ENCODE measurements around the gene EIF4B. TPM values are rescaled to one million over a fixed set of nuclear protein-coding genes. Genes with fewer than 3 reads are reported as not detected.

Gene EIF4B
- total RNA-seq, 1 donor from 2014 or later = 544 TPM

DNA sequence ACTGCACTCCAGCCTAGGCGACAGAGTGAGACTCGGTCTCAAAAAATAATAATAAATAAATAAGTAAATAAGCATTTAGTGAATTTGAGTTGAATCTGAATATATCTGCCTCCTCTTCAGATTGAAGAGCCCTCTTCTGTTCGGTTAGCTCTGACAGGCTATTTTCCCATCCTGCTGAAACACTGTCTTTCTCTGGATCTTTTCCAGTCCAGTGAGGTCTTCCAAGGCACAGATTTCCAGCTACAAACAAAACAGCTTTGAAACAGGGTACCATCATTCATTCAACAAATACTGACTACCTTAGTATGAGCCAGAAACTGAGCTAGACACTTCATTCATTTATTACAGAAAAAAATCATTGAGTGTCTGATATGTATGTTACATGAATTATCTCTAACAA, 80.1 kb downstream of the EIF4B start:
- H3K9me3 Mint-ChIP-seq = peaks cover 8% of the 10 kb centered on the region

DNA sequence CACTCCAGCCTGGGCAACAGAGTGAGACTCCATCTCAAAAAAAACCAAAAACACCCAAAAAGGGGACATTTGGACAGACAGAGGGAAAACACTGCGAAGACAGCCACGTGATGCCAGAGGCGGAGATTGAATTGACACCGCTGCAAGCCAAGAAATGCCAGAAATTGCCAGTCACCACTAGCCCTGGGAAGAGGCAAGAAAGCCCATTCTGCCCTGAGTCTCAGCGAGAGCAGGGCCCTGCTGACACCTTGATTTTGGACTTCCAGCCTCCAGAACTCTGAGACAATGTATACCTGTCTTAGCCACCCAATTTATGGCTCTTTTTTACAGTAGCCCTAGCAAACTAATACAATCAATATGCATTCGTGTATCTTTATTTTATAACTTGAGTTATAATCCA, 83.8 kb downstream of the EIF4B start:
- no peaks in the 10 kb centered on the region for H3K36me3 Mint-ChIP-seq
- peaks cover 9% of the 10 kb centered on the region for H3K4me1 Mint-ChIP-seq
- H3K27ac Mint-ChIP-seq = no peak overlapping the region
- H3K4me3 Mint-ChIP-seq = no peak overlapping the region
- peaks cover 3% of the 10 kb centered on the region for H3K9me3 Mint-ChIP-seq
- H3K27me3 Mint-ChIP-seq (ENCODE audit: low read depth) = no peaks in the 10 kb centered on the region
- no peak for DNase-seq (ENCODE audit: low spot score in 2 of 2, unreplicated experiment in 2 of 2)
- TF ChIP-seq, protein P1, sequence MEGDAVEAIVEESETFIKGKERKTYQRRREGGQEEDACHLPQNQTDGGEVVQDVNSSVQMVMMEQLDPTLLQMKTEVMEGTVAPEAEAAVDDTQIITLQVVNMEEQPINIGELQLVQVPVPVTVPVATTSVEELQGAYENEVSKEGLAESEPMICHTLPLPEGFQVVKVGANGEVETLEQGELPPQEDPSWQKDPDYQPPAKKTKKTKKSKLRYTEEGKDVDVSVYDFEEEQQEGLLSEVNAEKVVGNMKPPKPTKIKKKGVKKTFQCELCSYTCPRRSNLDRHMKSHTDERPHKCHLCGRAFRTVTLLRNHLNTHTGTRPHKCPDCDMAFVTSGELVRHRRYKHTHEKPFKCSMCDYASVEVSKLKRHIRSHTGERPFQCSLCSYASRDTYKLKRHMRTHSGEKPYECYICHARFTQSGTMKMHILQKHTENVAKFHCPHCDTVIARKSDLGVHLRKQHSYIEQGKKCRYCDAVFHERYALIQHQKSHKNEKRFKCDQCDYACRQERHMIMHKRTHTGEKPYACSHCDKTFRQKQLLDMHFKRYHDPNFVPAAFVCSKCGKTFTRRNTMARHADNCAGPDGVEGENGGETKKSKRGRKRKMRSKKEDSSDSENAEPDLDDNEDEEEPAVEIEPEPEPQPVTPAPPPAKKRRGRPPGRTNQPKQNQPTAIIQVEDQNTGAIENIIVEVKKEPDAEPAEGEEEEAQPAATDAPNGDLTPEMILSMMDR (IDR thresholded peaks at IDR 0.05; ENCODE audit: unreplicated experiment) = no peak

More for the DNA sequence above, 80.1 kb downstream of the EIF4B start:
- no peak overlapping the region for H3K4me3 Mint-ChIP-seq
- DNase-seq (ENCODE audit: low spot score in 2 of 2, unreplicated experiment in 2 of 2) = no peak
- H3K27me3 Mint-ChIP-seq (ENCODE audit: low read depth) = no peaks in the 10 kb centered on the region
- TF ChIP-seq, protein P1 (IDR thresholded peaks at IDR 0.05; ENCODE audit: unreplicated experiment) = no peak
- H3K27ac Mint-ChIP-seq = no peak overlapping the region
- no peaks in the 10 kb centered on the region for H3K36me3 Mint-ChIP-seq
- no peaks in the 10 kb centered on the region for H3K4me1 Mint-ChIP-seq

DNA sequence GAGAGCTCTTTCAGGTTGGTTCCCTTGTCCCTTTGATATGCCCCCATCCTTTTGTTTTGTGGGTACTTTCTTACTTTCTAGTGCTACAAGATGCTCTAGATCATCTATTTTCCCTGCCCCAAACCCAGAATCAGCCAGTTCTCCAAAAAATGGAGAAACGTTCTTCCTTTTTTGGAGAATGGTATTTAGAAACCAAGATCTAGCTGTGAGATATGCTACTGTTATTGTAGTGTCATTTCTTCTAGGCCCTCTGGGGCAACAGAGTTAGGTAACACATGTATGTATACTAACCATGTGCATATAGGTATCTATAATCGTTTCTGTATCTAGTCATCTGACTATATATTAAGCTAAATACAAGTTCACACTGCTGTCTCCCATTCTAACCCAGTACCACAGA, 84.3 kb downstream of the EIF4B start:
- Mint-ChIP-seq H3K27me3 (ENCODE audit: low read depth) (no peaks in the 10 kb centered on the region), H3K27ac (no peak overlapping the region), H3K36me3 (no peaks in the 10 kb centered on the region), H3K4me3 (no peak overlapping the region), H3K9me3 (peaks cover 2% of the 10 kb centered on the region), H3K4me1 (peaks cover 9% of the 10 kb centered on the region)
- TF ChIP-seq, protein P1 (IDR thresholded peaks at IDR 0.05; ENCODE audit: unreplicated experiment) = no peak
- no peak for DNase-seq (ENCODE audit: low spot score in 2 of 2, unreplicated experiment in 2 of 2)

DNA sequence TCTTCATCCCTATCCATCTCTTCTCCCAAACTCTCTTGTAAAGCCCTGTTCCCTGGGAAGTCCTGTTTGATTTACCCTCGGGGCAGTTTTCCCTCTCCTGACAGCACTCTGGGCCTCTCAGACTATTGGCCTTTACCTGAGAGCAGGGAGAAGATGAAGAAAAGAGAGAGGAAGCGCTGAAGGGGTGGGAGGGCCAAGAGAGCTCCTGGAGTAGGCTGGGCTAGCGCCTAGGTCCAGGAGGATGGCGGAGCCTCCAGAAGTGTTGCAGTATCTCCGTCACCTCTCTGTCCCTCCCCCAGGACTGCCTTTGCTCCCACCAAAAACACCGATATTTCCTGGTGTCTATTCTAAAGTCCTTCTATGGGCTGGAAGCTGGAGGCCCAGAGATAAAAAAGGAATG, 85.5 kb downstream of the EIF4B start:
- H3K27ac Mint-ChIP-seq = no peak overlapping the region
- H3K36me3 Mint-ChIP-seq = no peaks in the 10 kb centered on the region
- H3K4me3 Mint-ChIP-seq = no peak overlapping the region
- no peak for DNase-seq (ENCODE audit: low spot score in 2 of 2, unreplicated experiment in 2 of 2)
- TF ChIP-seq, protein P1 (IDR thresholded peaks at IDR 0.05; ENCODE audit: unreplicated experiment) = no peak
- no peaks in the 10 kb centered on the region for H3K9me3 Mint-ChIP-seq
- peaks cover 1% of the 10 kb centered on the region for H3K27me3 Mint-ChIP-seq (ENCODE audit: low read depth)
- peaks cover 17% of the 10 kb centered on the region for H3K4me1 Mint-ChIP-seq

Small RNA genes lying within 50 kb of the gene (microRNA-seq; reads per million reads assigned to microRNA genes)
- 0.88 reads per million for gene MIR6757

Other genes starting within 250 kb of the EIF4B start
- gene KRT76, start 229.1 kb upstream of the EIF4B start, total RNA-seq = not detected in 3 replicates
- 0.50 to 0.78 TPM (median 0.75 TPM) in 3 replicates for gene KRT3, start 210.3 kb upstream of the EIF4B start, total RNA-seq
- 1.00 to 1.4 TPM (median 1.3 TPM) in 3 replicates for gene KRT4, start 192.3 kb upstream of the EIF4B start, total RNA-seq
- gene KRT79, start 172.1 kb upstream of the EIF4B start, total RNA-seq = not detected in 3 replicates
- not detected in 3 replicates for gene KRT78, start 157.5 kb upstream of the EIF4B start, total RNA-seq
- gene KRT8, start 101.4 kb upstream of the EIF4B start, total RNA-seq = 1,131 to 1,194 TPM (median 1,142 TPM) in 3 replicates
- 714 to 762 TPM (median 725 TPM) in 3 replicates for gene KRT18, start 57.3 kb upstream of the EIF4B start, total RNA-seq
- 78.8 to 91.7 TPM (median 86.4 TPM) in 3 replicates for gene TNS2, start 43.6 kb downstream of the EIF4B start, total RNA-seq
- gene SPRYD3, start 72.9 kb downstream of the EIF4B start, total RNA-seq = 20.2 to 20.9 TPM (median 20.6 TPM) in 3 replicates
- 70.3 to 77.2 TPM (median 75.6 TPM) in 3 replicates for gene IGFBP6, start 91.2 kb downstream of the EIF4B start, total RNA-seq
- 0.13 to 0.40 TPM (median 0.20 TPM) in 3 replicates for gene SOAT2, start 97.0 kb downstream of the EIF4B start, total RNA-seq
- gene ZNF740, start 174.3 kb downstream of the EIF4B start, total RNA-seq = 96.5 to 105 TPM (median 97.5 TPM) in 3 replicates
- 120 to 129 TPM (median 125 TPM) in 3 replicates for gene CSAD, start 174.5 kb downstream of the EIF4B start, total RNA-seq
- 3.2 to 4.9 TPM (median 4.6 TPM) in 3 replicates for gene ITGB7, start 200.8 kb downstream of the EIF4B start, total RNA-seq
- gene RARG, start 225.8 kb downstream of the EIF4B start, total RNA-seq = 66.6 to 72.2 TPM (median 71.6 TPM) in 3 replicates